NCI-H748 (cell line): ENCODE measurements around the gene CYP51A1.
A peak's percentile ranks its signal among the peaks of the same experiment; 100 is the strongest.
"Not testable (repeated sequence)": the region's sequence is repeated elsewhere in the genome, so short reads cannot be mapped to it uniquely, and the experiment has no call there.

ENCODE experiments used
- DNase-seq: peaks from one replicate; lab custom pipeline; 2025; ENCODE audit not compliant: unreplicated experiment; lab: John Stamatoyannopoulos, UW

Gene CYP51A1

GRCh38 chr7:92131764-92132330, 2.4 kb downstream of the CYP51A1 start:
- no peak for DNase-seq

GRCh38 chr7:92131093-92131492, 3.2 kb downstream of the CYP51A1 start:
- no peak for DNase-seq

- no peak for DNase-seq
Measured at GRCh38 chr7:92121681-92122080, 12.6 kb downstream of the CYP51A1 start.

GRCh38 chr7:92119213-92119759, 15.0 kb downstream of the CYP51A1 start:
- peak; percentile 6 for DNase-seq

- no peak for DNase-seq
Measured at GRCh38 chr7:92116949-92117348, 17.3 kb downstream of the CYP51A1 start.

DNA sequence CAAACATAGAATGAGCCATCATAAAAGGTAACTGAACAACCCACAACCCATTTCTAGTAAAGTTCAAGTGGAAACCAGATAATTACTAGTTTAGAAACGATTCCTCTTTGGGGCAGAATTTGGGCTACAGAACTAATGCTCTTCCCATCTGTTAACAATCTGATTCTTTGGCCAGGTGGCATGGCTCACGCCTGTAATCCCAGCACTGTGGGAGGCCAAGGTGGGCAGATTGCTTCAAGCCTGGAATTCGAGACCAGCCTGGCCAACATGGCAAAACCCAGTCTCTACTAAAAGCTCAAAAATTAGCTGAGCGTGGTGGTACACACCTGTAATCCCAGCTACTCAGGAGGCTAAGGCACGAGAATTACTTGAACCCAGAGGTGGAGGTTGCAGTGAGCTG, 18.5 kb downstream of the CYP51A1 start:
- DNase-seq = peak; percentile 14

- DNase-seq = no peak
Measured at GRCh38 chr7:92110857-92111256, 23.4 kb downstream of the CYP51A1 start.

GRCh38 chr7:92108821-92109220, 25.5 kb downstream of the CYP51A1 start:
- no peak for DNase-seq

DNA sequence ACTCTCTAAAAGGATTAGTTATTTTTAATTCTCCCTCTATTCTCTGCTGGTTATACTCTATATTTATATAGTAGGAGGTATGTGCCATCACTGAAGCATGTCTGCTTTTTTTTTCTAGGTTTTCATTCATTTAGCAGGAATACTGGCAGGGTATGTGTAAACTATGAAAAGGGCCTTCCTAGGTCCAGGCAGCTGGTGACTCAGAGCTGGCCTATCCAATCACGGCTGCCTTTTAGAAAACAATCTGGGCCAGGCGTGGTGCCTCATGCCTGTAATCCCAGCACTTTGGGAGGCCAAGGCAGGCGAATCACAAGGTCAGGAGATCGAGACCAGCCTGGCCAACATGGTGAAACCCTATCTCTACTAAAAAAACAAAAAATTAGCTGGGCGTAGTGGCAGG, 31.4 kb downstream of the CYP51A1 start:
- not testable (repeated sequence) for DNase-seq

DNA sequence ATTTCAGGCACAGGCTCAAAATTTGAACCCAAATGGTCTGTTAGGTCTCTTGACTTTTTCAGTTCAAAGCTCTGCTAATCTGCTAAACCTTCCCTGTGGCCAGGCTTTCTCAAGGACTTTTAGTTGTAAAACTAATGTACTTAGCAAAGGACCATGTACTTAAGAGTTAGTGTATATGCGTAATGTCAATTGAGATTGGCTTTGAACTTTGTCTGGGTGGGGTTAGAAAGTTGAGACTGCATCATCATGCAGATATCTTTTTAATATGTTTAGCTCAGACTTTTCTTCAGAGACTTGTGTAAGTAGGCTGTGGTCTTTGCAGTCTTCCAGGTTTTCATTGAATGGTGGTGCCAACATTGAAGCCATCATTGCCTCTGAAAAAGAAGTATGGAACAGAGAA, 33.7 kb downstream of the CYP51A1 start:
- no peak for DNase-seq

DNA sequence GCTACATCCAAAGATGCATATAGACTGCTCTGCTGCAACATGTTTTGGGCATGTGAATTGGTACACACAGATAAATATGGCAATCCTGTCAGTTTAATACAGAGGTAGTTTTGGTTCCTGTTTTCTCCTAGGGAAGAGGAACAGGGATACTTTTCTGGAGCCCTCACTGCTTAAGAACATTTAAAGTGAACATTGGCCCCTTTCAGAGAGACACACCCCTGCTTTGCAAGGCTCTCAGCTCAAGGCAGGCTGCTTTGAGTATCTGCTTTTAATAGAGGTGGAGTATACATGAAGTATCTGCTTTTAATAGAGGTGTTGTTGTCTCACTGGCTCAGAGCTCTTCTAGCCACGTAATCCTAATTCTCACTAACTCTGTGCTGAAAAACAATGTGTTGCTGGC, 38.9 kb downstream of the CYP51A1 start:
- DNase-seq = no peak

- DNase-seq = no peak
Measured at GRCh38 chr7:92092210-92092609, 42.1 kb downstream of the CYP51A1 start.

DNA sequence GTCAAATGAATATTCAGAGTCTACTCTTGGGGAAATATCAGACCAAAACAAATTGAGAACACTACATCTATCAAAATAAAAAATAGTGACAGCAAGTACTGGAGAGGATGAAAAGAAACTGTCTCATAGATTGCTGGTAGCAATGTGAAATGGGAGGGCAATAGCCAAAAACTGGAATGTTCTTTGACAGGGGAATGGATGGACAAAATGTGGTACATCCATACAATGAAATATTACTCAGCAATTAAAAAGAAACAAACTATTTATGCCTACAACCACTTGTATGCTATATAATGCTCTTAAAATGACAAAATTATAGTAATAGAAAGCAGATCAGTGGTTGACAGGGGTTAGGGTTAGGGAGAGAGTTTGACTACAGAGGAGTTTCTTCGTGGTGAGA, 46.0 kb downstream of the CYP51A1 start:
- no peak for DNase-seq

GRCh38 chr7:92083922-92084321, 50.4 kb downstream of the CYP51A1 start:
- DNase-seq = not testable (repeated sequence)

GRCh38 chr7:92076509-92076908, 57.8 kb downstream of the CYP51A1 start:
- no peak for DNase-seq

- DNase-seq = no peak
Measured at GRCh38 chr7:92075455-92076158, 58.7 kb downstream of the CYP51A1 start.

DNA sequence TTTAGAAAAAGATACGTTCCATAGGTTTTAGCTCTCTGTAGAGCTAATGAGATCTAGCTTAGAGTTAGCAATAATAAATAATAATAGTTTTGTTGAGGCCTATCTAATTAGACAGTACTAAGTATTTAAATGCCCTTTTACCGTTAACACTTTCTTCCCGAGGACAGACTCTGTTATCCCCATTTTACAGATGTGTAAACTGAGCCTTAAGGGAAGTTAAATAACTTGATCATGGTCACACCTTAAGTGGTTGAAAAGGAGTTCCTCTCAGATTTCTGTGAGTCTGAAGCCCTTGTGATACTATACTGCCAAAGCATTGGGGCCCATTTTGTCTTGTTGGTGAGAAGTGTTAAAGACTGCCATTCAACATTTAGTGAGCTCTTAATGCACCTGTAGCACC, 61.6 kb downstream of the CYP51A1 start:
- no peak for DNase-seq

DNA sequence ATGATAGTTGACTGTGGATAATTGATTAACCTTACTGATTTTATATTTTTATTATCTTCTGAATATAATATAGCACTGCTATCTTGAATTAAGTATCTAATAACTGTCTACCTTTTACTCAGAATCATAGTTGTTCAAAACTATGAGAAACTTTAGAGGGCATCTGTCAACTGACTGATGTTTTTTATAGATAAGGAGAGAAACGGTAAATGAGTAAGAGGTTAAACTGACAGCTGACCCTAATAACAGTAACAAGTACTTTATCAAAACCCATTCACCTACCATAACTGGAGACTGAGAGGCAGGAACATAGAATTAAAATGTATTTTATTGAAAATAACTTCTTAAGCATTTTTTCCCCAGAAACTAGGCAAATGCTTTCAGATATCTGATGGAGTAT, 62.2 kb downstream of the CYP51A1 start:
- DNase-seq = no peak

GRCh38 chr7:92071032-92071431, 63.2 kb downstream of the CYP51A1 start:
- no peak for DNase-seq

DNA sequence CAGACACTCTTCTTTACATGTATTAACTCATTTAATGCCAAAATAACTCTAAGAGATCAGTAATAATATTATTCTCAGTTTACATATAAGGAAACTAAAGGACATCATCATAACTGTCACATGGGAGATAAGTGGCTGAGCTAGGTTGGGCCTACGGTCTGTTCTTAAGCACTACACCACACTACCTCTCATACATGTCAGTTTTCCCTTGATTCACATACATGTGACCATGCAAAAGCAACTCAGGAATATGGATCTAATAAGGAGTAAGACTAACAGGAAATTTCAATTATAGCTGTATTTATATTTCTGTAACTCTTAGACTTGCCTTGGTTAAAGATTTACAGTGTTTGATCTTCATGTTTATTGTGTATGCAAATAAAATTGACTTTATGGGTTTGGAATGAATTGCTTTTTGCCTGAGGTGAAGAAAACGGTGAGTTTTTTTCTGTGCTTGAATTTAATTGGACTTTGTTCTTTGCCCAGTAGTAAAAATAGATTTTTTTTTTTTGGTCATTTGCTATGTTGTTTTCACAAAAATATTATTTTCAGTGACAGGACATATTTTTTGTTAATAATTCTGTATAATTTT, 69.7 kb downstream of the CYP51A1 start:
- no peak for DNase-seq
